ENCODE measurements around the gene DVL2. TPM values are rescaled to one million over a fixed set of nuclear protein-coding genes. Genes with fewer than 3 reads are reported as not detected.

Gene DVL2
- total and polyA plus RNA-seq, 2 of the 13 experiments (the other 11 are each of a cell fraction or from before 2014, with no cell fraction given), result 5.7 to 38.2 TPM

- TF ChIP-seq GABPB1 (CRISPR knock-in tag; IDR thresholded peaks at IDR 0.05) (peak; percentile 70; the same call in 1 of the 2 replicates), MXD3 (CRISPR knock-in tag; IDR thresholded peaks at IDR 0.05) (0 out of 2 replicates have a peak, but pooled peaks have one; percentile 39), DZIP1 (CRISPR knock-in tag; IDR thresholded peaks at IDR 0.05) (no peak), AGO2 (optimal IDR thresholded peaks at IDR 0.05; ENCODE audit: low read depth, low read length) (peak; percentile 85), ATF7-NPFF (CRISPR knock-in tag; IDR thresholded peaks at IDR 0.05; ENCODE audit: low read depth) (0 out of 2 replicates have a peak, but pooled peaks have one; percentile 31), ZNF530 (CRISPR knock-in tag; IDR thresholded peaks at IDR 0.05; ENCODE audit: low read depth) (no peak), GATAD2A (CRISPR knock-in tag; IDR thresholded peaks at IDR 0.05) (no peak), ATF7 (IDR thresholded peaks at IDR 0.05) (no peak), ATF7 (CRISPR knock-in tag; IDR thresholded peaks at IDR 0.05) (no peak), ZNF740 (CRISPR knock-in tag; IDR thresholded peaks at IDR 0.05) (peak; percentile 69; the same call in 1 of the 2 replicates), CENPBD1 (CRISPR knock-in tag; IDR thresholded peaks at IDR 0.05; ENCODE audit: borderline replicate concordance, low read depth) (no peak), AKAP8 (CRISPR knock-in tag; IDR thresholded peaks at IDR 0.05) (peak; percentile 80; the same call in 1 of the 2 replicates), ZNF780A (CRISPR knock-in tag; IDR thresholded peaks at IDR 0.05) (no peak), ZNF430 (CRISPR knock-in tag; IDR thresholded peaks at IDR 0.05) (no peak), KMT2A (CRISPR knock-in tag; IDR thresholded peaks at IDR 0.05) (no peak), ZNF263 (CRISPR knock-in tag; IDR thresholded peaks at IDR 0.05) (peak; percentile 59), RBAK (CRISPR knock-in tag; IDR thresholded peaks at IDR 0.05) (no peak), PRPF4 (IDR thresholded peaks at IDR 0.05; ENCODE audit: low read depth, low read length, poor library complexity, severe bottlenecking) (peak; percentile 87), KAT7 (CRISPR knock-in tag; IDR thresholded peaks at IDR 0.05; ENCODE audit: borderline replicate concordance) (peak; percentile 30; the same call in 1 of the 2 replicates), PPARG (CRISPR knock-in tag; conservative IDR thresholded peaks at IDR 0.05) (no peak), SMARCC2 (IDR thresholded peaks at IDR 0.05) (no peak), ADNP (CRISPR knock-in tag; IDR thresholded peaks at IDR 0.05) (no peak), ZBTB37 (CRISPR knock-in tag; IDR thresholded peaks at IDR 0.05) (no peak), ZNF101 (CRISPR knock-in tag; IDR thresholded peaks at IDR 0.05; ENCODE audit: borderline replicate concordance, low read depth) (no peak), KDM4B (CRISPR knock-in tag; IDR thresholded peaks at IDR 0.05) (no peak; the same call in 1 of the 2 replicates), ZFP1 (CRISPR knock-in tag; IDR thresholded peaks at IDR 0.05) (no peak)
- TF ChIP-seq, protein P1, sequence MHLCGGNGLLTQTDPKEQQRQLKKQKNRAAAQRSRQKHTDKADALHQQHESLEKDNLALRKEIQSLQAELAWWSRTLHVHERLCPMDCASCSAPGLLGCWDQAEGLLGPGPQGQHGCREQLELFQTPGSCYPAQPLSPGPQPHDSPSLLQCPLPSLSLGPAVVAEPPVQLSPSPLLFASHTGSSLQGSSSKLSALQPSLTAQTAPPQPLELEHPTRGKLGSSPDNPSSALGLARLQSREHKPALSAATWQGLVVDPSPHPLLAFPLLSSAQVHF (CRISPR knock-in tag; IDR thresholded peaks at IDR 0.05), result no peak; the same call in 1 of the 2 replicates
These were observed 3.6 kb upstream of the DVL2 start (continued) for GRCh38 chr17:7237761-7238419.

Measured in HepG2 (cell line).